Esophagus muscularis mucosa (tissue), 4 donors: ENCODE data around the gene CFAP73. TPM values are rescaled to one million over a fixed set of nuclear protein-coding genes. Genes with fewer than 3 reads are reported as not detected.
"Not testable (repeated sequence)": the region's sequence is repeated elsewhere in the genome, so short reads cannot be mapped to it uniquely, and the experiment has no call there.

ENCODE experiments used
- DNase-seq: peaks from one replicate; pipeline ENCODE4 v3.0.0-alpha.2; 2017; ENCODE audit errors: extremely low spot score
- H3K27ac ChIP-seq, 4 donors: fragments of 200-600 bp; sonication (generic); replicated peaks in 1 of 4; 1 replicate in 3 of 4; 2 replicates in 1 of 4; pipeline ENCODE4 v1.5.1; 2016 to 2019; ENCODE audit warnings: mild to moderate bottlenecking in 1 of 4
- H3K27me3 ChIP-seq, 4 donors: fragments of 200-600 bp; sonication (generic); one replicate each; pipeline versions ENCODE4 v1.5.1 to v1.6.0; 2016 to 2019
- H3K36me3 ChIP-seq, 4 donors: fragments of 200-600 bp; sonication (generic); one replicate each; pipeline ENCODE4 v1.5.1; 2016 to 2019
- H3K4me1 ChIP-seq, 4 donors: fragments of 200-600 bp; sonication (generic); one replicate each; pipeline ENCODE4 v1.5.1; 2016 to 2019
- H3K4me3 ChIP-seq, 4 donors: fragments of 200-600 bp; sonication (generic); 1 replicate in 2 of 4; 2 replicates in 2 of 4; pipeline ENCODE4 v1.5.1; 2016 to 2019; ENCODE audit warnings: mild to moderate bottlenecking in 4 of 4, moderate library complexity in 1 of 4
- H3K9me3 ChIP-seq, 4 donors: fragments of 200-600 bp; sonication (generic); 1 replicate in 3 of 4; 2 replicates in 1 of 4; pipeline ENCODE4 v1.5.1; 2016 to 2019
- EP300 ChIP-seq: sonication (generic); formaldehyde crosslinking; IDR thresholded peaks from one replicate; pipeline ENCODE4 v1.6.1; 2017; ENCODE audit warnings: antibody characterized with exemption
- POLR2A ChIP-seq: fragments of 450-650 bp; IDR thresholded peaks from one replicate; pipeline ENCODE4 v1.6.1; 2017; ENCODE audit warnings: antibody characterized with exemption, moderate library complexity, mild to moderate bottlenecking, low read depth
- POLR2AphosphoS5 ChIP-seq, 2 donors: sonication (generic); formaldehyde crosslinking; IDR thresholded peaks; one replicate each; pipeline ENCODE4 v1.6.1; 2017; ENCODE audit warnings: antibody characterized with exemption in 2 of 2
- WGBS: methylation state at CpG from one replicate; pipeline ENCODE4 v1.1.5; 2018; 5-methylcytosine and 5-hydroxymethylcytosine counted together
- intact Hi-C: fragments of 100-400 bp; cut with DNase I; formaldehyde crosslinking; loops from one replicate; pipeline ENCODE4 v1.15.1; 2023
- total RNA-seq, 4 donors: library from RNA; depleted of rRNA; stranded (reverse); fragments of >200 nt; gene quantifications; one replicate each; pipeline versions ENCODE4 v1.1.0 to v1.2.1, GENCODE V29; 2016
- TF ChIP-seq, protein P1 (sequence below), 3 experiments: fragments of 200-600 bp in 2 of 3; fragments of 450-650 bp in 1 of 3; sonication (generic) in 2 of 3; IDR thresholded peaks; one replicate each; pipeline ENCODE4 v1.5.1; 2017 to 2019; ENCODE audit warnings: antibody characterized with exemption in 3 of 3, mild to moderate bottlenecking in 2 of 3, moderate library complexity in 1 of 3

CFAP73 gene
- total RNA-seq, 4 donors from 2014 or later = not detected

DNA sequence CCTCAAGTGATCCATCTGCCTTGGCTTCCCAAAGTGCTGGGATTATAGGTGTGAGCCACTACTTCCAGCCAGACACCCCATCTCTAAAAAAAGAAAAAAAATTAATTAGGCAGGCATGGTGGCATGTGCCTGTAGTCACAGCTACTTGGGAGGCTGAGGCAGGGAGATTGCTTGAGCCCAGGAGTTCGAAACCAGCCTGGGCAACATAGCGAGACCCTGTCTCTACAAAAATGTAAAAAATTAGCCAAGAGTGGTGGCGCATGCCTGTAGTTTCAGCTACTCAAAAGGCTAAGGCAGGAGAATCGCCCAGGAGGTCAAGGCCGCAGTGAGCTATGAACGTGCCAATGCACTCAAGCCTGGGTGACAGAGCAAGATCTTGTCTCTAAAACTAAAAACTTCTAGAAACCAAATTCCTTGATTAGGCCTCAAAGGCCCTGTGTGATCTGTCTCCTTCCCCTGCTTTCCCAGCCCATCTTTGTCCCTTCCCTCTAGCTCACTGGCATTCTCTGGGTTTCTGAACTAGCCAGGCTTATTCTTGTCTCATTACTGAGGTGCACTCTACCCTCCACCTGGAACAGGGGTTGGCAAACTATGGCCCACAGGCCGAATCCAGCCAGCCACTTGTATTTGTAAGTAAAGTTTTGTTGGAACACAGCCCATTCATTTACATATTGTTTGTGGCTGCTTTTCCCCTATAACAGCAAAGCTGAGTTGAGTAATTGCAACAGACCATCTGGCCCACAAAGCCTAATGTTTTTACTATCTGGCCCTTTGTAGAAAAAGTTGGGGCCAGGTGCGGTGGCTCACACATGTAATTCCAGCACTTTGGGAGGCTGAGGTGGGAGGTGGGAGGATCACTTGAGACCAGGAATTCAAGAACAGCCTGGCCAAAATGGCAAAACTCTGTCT lies 54.6 kb downstream of the CFAP73 start:
- Histone ChIP-seq H3K27me3 (no peaks in the 10 kb centered on the region), H3K36me3 (no peaks in the 10 kb centered on the region), H3K9me3 (no peaks in the 10 kb centered on the region), H3K27ac (no peak overlapping the region), H3K4me3 (no peak overlapping the region), H3K4me1 (peaks cover 0 to 7% (median 3%) of the 10 kb centered on the region in 4 donors)
- DNase-seq = no peak
- TF ChIP-seq EP300 (no peak), POLR2A (no peak), POLR2AphosphoS5 (IDR thresholded peaks at IDR 0.05) (no peak)
- TF ChIP-seq, protein P1, sequence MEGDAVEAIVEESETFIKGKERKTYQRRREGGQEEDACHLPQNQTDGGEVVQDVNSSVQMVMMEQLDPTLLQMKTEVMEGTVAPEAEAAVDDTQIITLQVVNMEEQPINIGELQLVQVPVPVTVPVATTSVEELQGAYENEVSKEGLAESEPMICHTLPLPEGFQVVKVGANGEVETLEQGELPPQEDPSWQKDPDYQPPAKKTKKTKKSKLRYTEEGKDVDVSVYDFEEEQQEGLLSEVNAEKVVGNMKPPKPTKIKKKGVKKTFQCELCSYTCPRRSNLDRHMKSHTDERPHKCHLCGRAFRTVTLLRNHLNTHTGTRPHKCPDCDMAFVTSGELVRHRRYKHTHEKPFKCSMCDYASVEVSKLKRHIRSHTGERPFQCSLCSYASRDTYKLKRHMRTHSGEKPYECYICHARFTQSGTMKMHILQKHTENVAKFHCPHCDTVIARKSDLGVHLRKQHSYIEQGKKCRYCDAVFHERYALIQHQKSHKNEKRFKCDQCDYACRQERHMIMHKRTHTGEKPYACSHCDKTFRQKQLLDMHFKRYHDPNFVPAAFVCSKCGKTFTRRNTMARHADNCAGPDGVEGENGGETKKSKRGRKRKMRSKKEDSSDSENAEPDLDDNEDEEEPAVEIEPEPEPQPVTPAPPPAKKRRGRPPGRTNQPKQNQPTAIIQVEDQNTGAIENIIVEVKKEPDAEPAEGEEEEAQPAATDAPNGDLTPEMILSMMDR (IDR thresholded peaks at IDR 0.05) = no peak
- WGBS = 91% methylated on average over 8 of the region's 8 CpGs
- intact Hi-C loops = loop anchor here (10.0 kb wide), 1 partner anchor 221 kb away; the partner anchor contains the start of gene SDSL

DNA sequence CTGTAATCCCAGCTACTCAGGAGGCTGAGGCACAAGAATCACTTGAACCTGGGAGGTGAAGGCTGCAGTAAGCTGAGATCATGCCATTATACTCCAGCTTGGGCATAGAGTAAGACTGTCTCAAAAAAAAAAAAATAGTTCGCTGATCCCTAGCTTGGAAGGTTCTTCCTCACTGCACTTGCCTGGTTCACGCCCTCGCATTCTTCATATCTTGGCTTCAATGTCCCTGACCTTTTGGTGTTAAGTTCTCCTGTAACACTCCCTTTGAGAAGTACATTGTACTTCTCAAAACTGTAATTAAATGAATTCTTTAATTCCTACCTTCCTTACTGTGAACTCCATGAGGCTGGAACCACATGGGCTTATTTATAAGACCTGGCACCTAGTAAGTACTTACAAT lies 55.3 kb downstream of the CFAP73 start:
- no peak for TF ChIP-seq EP300
- no peak for TF ChIP-seq POLR2AphosphoS5 (IDR thresholded peaks at IDR 0.05)
- TF ChIP-seq POLR2A = no peak
- TF ChIP-seq, protein P1 (IDR thresholded peaks at IDR 0.05) = no peak
- Histone ChIP-seq H3K27me3 (no peaks in the 10 kb centered on the region), H3K27ac (no peak overlapping the region), H3K9me3 (no peaks in the 10 kb centered on the region), H3K4me3 (no peak overlapping the region), H3K36me3 (no peaks in the 10 kb centered on the region), H3K4me1 (peaks cover 0 to 8% (median 3%) of the 10 kb centered on the region in 4 donors)
- intact Hi-C loops = loop anchor here (10.0 kb wide), 1 partner anchor 220 kb away; the partner anchor contains the start of gene SDSL
- no peak for DNase-seq
- WGBS = 87% methylated on average over 3 of the region's 3 CpGs

DNA sequence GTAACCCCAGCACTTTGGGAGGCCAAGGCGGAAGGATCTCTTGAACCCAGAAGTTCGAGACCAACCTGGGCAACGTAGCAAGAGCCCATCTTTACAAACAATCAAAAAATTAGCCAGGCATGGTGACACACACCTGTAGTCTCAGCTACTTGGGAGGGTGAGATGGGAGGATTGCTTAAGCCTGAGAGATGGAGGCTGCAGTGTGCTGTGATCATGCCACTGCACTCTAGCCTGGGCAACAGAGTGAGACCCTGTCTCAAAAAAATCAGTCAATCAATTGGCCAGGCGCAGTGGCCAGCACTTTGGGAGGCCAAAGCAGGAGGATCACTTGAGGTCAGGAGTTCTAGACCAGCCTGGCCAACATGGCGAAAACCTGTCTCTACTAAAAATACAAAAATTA lies 57.3 kb downstream of the CFAP73 start:
- not testable (repeated sequence) for H3K36me3 ChIP-seq, H3K4me3 ChIP-seq, H3K9me3 ChIP-seq, DNase-seq, H3K27ac ChIP-seq, H3K4me1 ChIP-seq, H3K27me3 ChIP-seq
- 96% methylated on average over 5 of the region's 5 CpGs for WGBS
- intact Hi-C loops = loop anchor here (10.0 kb wide), 1 partner anchor 218 kb away; the partner anchor contains the start of gene SDSL

DNA sequence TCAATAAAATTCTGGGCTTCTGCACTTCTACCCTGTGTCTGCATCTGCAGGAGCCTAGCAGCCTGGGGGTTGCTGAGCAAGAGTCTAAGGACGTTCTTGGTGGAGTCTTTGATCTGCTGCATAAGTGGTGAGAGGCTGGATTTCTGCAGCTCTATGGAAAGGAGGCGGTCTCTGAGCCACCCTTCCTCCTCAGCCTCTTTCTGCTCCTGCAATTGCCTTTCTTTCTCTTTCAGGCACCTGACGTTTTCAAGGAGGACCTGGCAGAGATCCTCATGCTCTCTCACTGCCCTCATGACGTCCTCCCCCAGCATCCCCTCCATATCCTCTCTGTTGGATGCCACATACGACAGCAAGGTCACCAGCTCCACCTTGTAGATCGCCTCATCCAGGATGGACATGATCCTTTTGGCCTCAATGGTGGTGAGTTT lies 58.1 kb downstream of the CFAP73 start:
- 80% methylated on average over 6 of the region's 6 CpGs for WGBS
- H3K4me1 ChIP-seq = peaks cover 0 to 8% (median 3%) of the 10 kb centered on the region in 4 donors
- no peak overlapping the region for H3K27ac ChIP-seq
- no peak overlapping the region for H3K4me3 ChIP-seq
- no peaks in the 10 kb centered on the region for H3K27me3 ChIP-seq
- no peaks in the 10 kb centered on the region for H3K9me3 ChIP-seq
- H3K36me3 ChIP-seq = no peaks in the 10 kb centered on the region
- no peak for TF ChIP-seq EP300
- TF ChIP-seq, protein P1 (IDR thresholded peaks at IDR 0.05) = no peak
- TF ChIP-seq POLR2A = no peak
- TF ChIP-seq POLR2AphosphoS5 (IDR thresholded peaks at IDR 0.05) = no peak
- intact Hi-C loops = loop anchor here (10.0 kb wide), 1 partner anchor 217 kb away; the partner anchor contains the start of gene SDSL
- DNase-seq = no peak
